K562 (cell line): ENCODE results near the gene SSR4. TPM values are rescaled to one million over a fixed set of nuclear protein-coding genes. Genes with fewer than 3 reads are reported as not detected.

Experiments used
- ATAC-seq: fragments of 200-7000 bp; cut with Tn5 transposase; 3 replicates; pipeline ENCODE4 v1.9.1; 2020; ENCODE audit warnings: moderate library complexity
- BruUV-seq: library from RNA; stranded (reverse); fragments of 400-500 nt; replicated peaks from 2 replicates; lab custom pipeline; 2021; lab: Mats Ljungman, UMichigan
- CTCF ChIA-PET: fragments of 300-600 bp; formaldehyde crosslinking; extraction: SDS; loops from one replicate; lab custom pipeline; 2021; ENCODE audit warnings: low intra/inter-chr PET ratio; lab: Yijun Ruan, JAX
- POLR2A ChIA-PET: fragments of 300-600, 350-650 bp; sonication (Branson Sonifier 250); formaldehyde crosslinking; extraction: SDS; loops from one replicate; lab custom pipeline; 2021; ENCODE audit warnings: antibody characterized with exemption, inconsistent platforms; lab: Yijun Ruan, JAX
- DNase-seq, 4 experiments: peaks; one replicate each; pipeline versions ENCODE4 v3.0.0 to v3.0.0-alpha.2; 2011 to 2018; ENCODE audit warnings: low spot score in 3 of 4, mixed read lengths in 3 of 4; ENCODE audit errors: extremely low read depth in 1 of 4
- FAIRE-seq: peaks from 2 replicates; lab custom pipeline; 2011; peaks lifted over from hg19 to GRCh38; lab: Jason Lieb, UNC
- H2AFZ ChIP-seq: 2 replicates; pipeline ENCODE4 v1.6.0; 2011; ENCODE audit warnings: low read depth, low read length, control low read depth, inconsistent platforms
- H3K27ac ChIP-seq: fragments of 200-600 bp; 3 replicates; pipeline ENCODE4 v1.8.0; 2011; ENCODE audit warnings: low read depth, mild to moderate bottlenecking, control low read depth, inconsistent platforms, low read length, moderate library complexity, mixed read lengths; ENCODE audit errors: extremely low read depth
- H3K27me3 ChIP-seq, 2 experiments: fragments of 300-600 bp in 1 of 2; 2 replicates in 1 of 2; 3 replicates in 1 of 2; pipeline versions ENCODE4 v1.6.0 to v1.8.0; 2011; ENCODE audit warnings: inconsistent platforms in 2 of 2, low read length in 2 of 2, mild to moderate bottlenecking in 1 of 2, mixed read lengths in 1 of 2, moderate library complexity in 1 of 2; ENCODE audit not compliant: control insufficient read depth in 2 of 2, insufficient read depth in 2 of 2
- H3K36me3 ChIP-seq: fragments of 300-600 bp; 3 replicates; pipeline ENCODE4 v1.8.0; 2011; ENCODE audit warnings: mild to moderate bottlenecking, low read length, inconsistent platforms; ENCODE audit not compliant: control insufficient read depth, insufficient read depth
- H3K4me1 ChIP-seq, 2 experiments: fragments of 200-600 bp in 1 of 2; replicated peaks in 1 of 2; 2 replicates in 1 of 2; 3 replicates in 1 of 2; pipeline versions ENCODE4 v1.5.1 to v1.8.0; 2011; ENCODE audit warnings: inconsistent platforms in 2 of 2, low read length in 2 of 2, mild to moderate bottlenecking in 1 of 2, mixed read lengths in 1 of 2, moderate library complexity in 1 of 2; ENCODE audit not compliant: control insufficient read depth in 2 of 2, insufficient read depth in 2 of 2
- H3K4me2 ChIP-seq: 2 replicates; pipeline ENCODE4 v1.6.1; 2011; ENCODE audit warnings: low read length, control low read depth, inconsistent platforms, mixed read lengths; ENCODE audit not compliant: insufficient read depth
- H3K4me3 ChIP-seq: fragments of 200-600 bp; sonication (generic), shearing (Covaris generic); 2 replicates; pipeline ENCODE4 v1.5.1; 2016; ENCODE audit warnings: control low read depth, inconsistent platforms
- H3K79me2 ChIP-seq: fragments of 200-600 bp; 3 replicates; pipeline ENCODE4 v1.8.0; 2011; ENCODE audit warnings: low read length, inconsistent platforms; ENCODE audit not compliant: control insufficient read depth, insufficient read depth
- H3K9ac ChIP-seq, 2 experiments: 2 replicates each; pipeline versions ENCODE4 v1.6.0 to v1.6.1; 2011; ENCODE audit warnings: low read depth in 2 of 2, low read length in 2 of 2, control low read depth in 1 of 2, inconsistent platforms in 1 of 2, mild to moderate bottlenecking in 1 of 2, mixed read lengths in 1 of 2; ENCODE audit not compliant: insufficient read depth in 1 of 2
- H3K9me1 ChIP-seq: one replicate; pipeline ENCODE4 v1.6.0; 2011; ENCODE audit warnings: inconsistent platforms, mild to moderate bottlenecking, low read length, moderate library complexity; ENCODE audit not compliant: control insufficient read depth, insufficient read depth
- H3K9me3 ChIP-seq: replicated peaks from 2 replicates; pipeline ENCODE4 v1.5.1; 2011; ENCODE audit warnings: low read depth, low read length, inconsistent platforms; ENCODE audit not compliant: control insufficient read depth, insufficient read depth
- H4K20me1 ChIP-seq: replicated peaks from 2 replicates; pipeline ENCODE4 v1.6.1; 2011; ENCODE audit warnings: low read length, inconsistent platforms, mixed read lengths; ENCODE audit not compliant: control insufficient read depth, insufficient read depth
- E2F3 ChIP-seq: fragments of 250-450 bp; sonication (Bioruptor Pico); IDR thresholded peaks from 2 replicates; pipeline ENCODE4 v1.4.0; 2020; ENCODE audit warnings: mild to moderate bottlenecking
- EGR1 ChIP-seq: fragments of 450-650 bp; conservative IDR thresholded peaks from 2 replicates; pipeline ENCODE4 v1.6.1; 2017; ENCODE audit warnings: mild to moderate bottlenecking
- PRDM10 ChIP-seq: fragments of 450-650 bp; IDR thresholded peaks from 2 replicates; pipeline ENCODE4 v1.6.1; 2018; ENCODE audit not compliant: partially characterized antibody
- SAFB ChIP-seq: fragments of 200-400 bp; formaldehyde crosslinking; IDR thresholded peaks from 2 replicates; pipeline ENCODE4 v1.6.1; 2017; ENCODE audit warnings: low read depth, low read length, borderline replicate concordance
- ZC3H11A ChIP-seq: IDR thresholded peaks from 2 replicates; pipeline ENCODE4 v1.6.1; 2012; ENCODE audit warnings: low read depth, low read length, improper control_type of control experiment
- WGBS: fragments of 100-300 bp; shearing (Covaris generic); methylation state at CpG from one replicate; pipeline ENCODE4 v1.1.6; 2016; ENCODE audit warnings: low coverage, mixed read lengths; ENCODE audit not compliant: insufficient coverage; ENCODE audit errors: missing lambda C conversion rate; 5-methylcytosine and 5-hydroxymethylcytosine counted together
- in situ Hi-C: fragments of 300-500 bp; cut with MboI; formaldehyde crosslinking; loops from 4 replicates; pipeline ENCODE4 v1.15.0; 2018; ENCODE audit warnings: inconsistent platforms, mixed read lengths
- intact Hi-C: fragments of 100-400 bp; cut with micrococcal nuclease; formaldehyde crosslinking; loops from 2 replicates; pipeline ENCODE4 v1.14.2; 2022
- polyA plus RNA-seq, 8 experiments: library from polyadenylated mRNA; depleted of rRNA in 4 of 8; stranded (reverse) in 5 of 8; unstranded in 3 of 8; fragments of >200 nt; fragmentation: Nextera tagmentation in 2 of 8; fragmentation: Illumina TruSeq in 1 of 8; extraction: Ambion mirVana in 2 of 8; extraction: Trizol in 1 of 8; gene quantifications; 2 replicates each; pipeline versions ENCODE4 v1.2.1 to v1.2.3, GENCODE V29; 2011 to 2014; ENCODE audit warnings: inconsistent platforms in 1 of 8, missing spikeins in 1 of 8
- total RNA-seq, 7 experiments: library from RNA; depleted of rRNA in 6 of 7; stranded (reverse); fragments of >200 nt in 6 of 7; fragmentation: Illumina TruSeq in 2 of 7; extraction: Trizol in 2 of 7; gene quantifications; 2 replicates each; pipeline versions ENCODE4 v1.2.1 to v1.2.3, GENCODE V29; 2011 to 2021; ENCODE audit warnings: low replicate concordance in 1 of 7

SSR4 gene
- total and polyA plus RNA-seq, 9 of the 15 experiments (the other 6 are each of a cell fraction or from before 2014, with no cell fraction given), result 146 to 492 (median 272) TPM

GRCh38 chrX:153829799-153830639, 35.6 kb downstream of the SSR4 start, which contains the start of gene PDZD4:
Gene PDZD4, minus strand, starts transcription at chrX:153830544. Its CDS starts 246 bp downstream, at chrX:153830298.
- no peak for FAIRE-seq
- ChIA-PET POLR2A (no interaction called here), CTCF (no interaction called here)
- Histone ChIP-seq H3K36me3 (no peaks in the 10 kb centered on the region), H2AFZ (no peak within 1 kb of the TSS), H3K9me1 (no peaks in the 10 kb centered on the region), H3K9ac (no peak within 1 kb of the TSS), H3K79me2 (no peaks in the 10 kb centered on the region), H3K4me2 (no peak within 1 kb of the TSS), H3K27me3 (peaks cover 20 to 54% of the 10 kb centered on the region in 2 experiments; a peak in 4 of 5 replicates), H3K9me3 (no peaks in the 10 kb centered on the region), H4K20me1 (0 out of 2 replicates have a peak, but pooled peaks cover 3% of the 10 kb centered on the region), H3K4me3 (no peak within 1 kb of the TSS), H3K4me1 (peaks cover 0 to 28% of the 10 kb centered on the region in 2 experiments; a peak in 2 of 5 replicates), H3K27ac (no peak within 1 kb of the TSS)
- WGBS, result 3% methylated on average over 24 of the region's 97 CpGs
- TF ChIP-seq SAFB (peak; percentile 18; the same call in 1 of the 2 replicates), ZC3H11A (no peak), PRDM10 (no peak), EGR1 (peak; percentile 67), E2F3 (CRISPR knock-in tag) (no peak)
- ATAC-seq, result no peak
- DNase-seq, result peak in 2 of 4 experiments; percentile 72 to 78
- no TSS peak for BruUV-seq
- in situ Hi-C loops, result no loop called here
- intact Hi-C loops, result no loop called here
